ENCODE measurements around the gene HSD17B4. TPM values are rescaled to one million over a fixed set of nuclear protein-coding genes. Genes with fewer than 3 reads are reported as not detected.

HSD17B4 gene
- total RNA-seq, 1 experiment from 2014 or later, result 362 TPM

- TF ChIP-seq E2F4 (CRISPR knock-in tag; IDR thresholded peaks at IDR 0.05; ENCODE audit: borderline replicate concordance, low read depth), result no peak
Measured at GRCh38 chr5:119529811-119530210, 77.5 kb downstream of the HSD17B4 start (continued).

- H3K4me3 Mint-ChIP-seq, result no peak overlapping the region
Measured at GRCh38 chr5:119532637-119533036, 80.3 kb downstream of the HSD17B4 start.

GRCh38 chr5:119537704-119538103 lies 85.4 kb downstream of the HSD17B4 start:
- H3K4me1 Mint-ChIP-seq, result no peaks in the 10 kb centered on the region
- POLR2A ChIA-PET, result no interaction called here
- ATAC-seq (no peak), DNase-seq (ENCODE audit: low spot score) (no peak)
- H3K27ac Mint-ChIP-seq, result no peak overlapping the region
- TF ChIP-seq NFE2L1 (CRISPR knock-in tag; IDR thresholded peaks at IDR 0.05) (no peak), ZNF425 (CRISPR knock-in tag; conservative IDR thresholded peaks at IDR 0.05) (no peak), GTF2I (CRISPR knock-in tag; conservative IDR thresholded peaks at IDR 0.05) (no peak), FOXP4 (CRISPR knock-in tag; IDR thresholded peaks at IDR 0.05) (no peak), TCF7 (CRISPR knock-in tag; IDR thresholded peaks at IDR 0.05; ENCODE audit: low read depth) (no peak), SMAD4 (CRISPR knock-in tag; IDR thresholded peaks at IDR 0.05) (no peak), E2F5 (CRISPR knock-in tag; IDR thresholded peaks at IDR 0.05) (no peak), TP53 (CRISPR knock-in tag; IDR thresholded peaks at IDR 0.05) (no peak), STAT6 (CRISPR knock-in tag; conservative IDR thresholded peaks at IDR 0.05; ENCODE audit: low read depth) (no peak), FOXP1 (CRISPR knock-in tag; IDR thresholded peaks at IDR 0.05; ENCODE audit: borderline replicate concordance) (no peak), ZNF121 (CRISPR knock-in tag; IDR thresholded peaks at IDR 0.05) (no peak), NFATC4 (CRISPR knock-in tag; IDR thresholded peaks at IDR 0.05) (no peak), ATF1 (CRISPR knock-in tag; IDR thresholded peaks at IDR 0.05) (no peak)
- no peaks in the 10 kb centered on the region for H3K27me3 Mint-ChIP-seq (ENCODE audit: low read depth)
- no peak overlapping the region for H3K4me3 Mint-ChIP-seq
- CTCF ChIA-PET, result no interaction called here
- H3K36me3 Mint-ChIP-seq, result peaks cover 54% of the 10 kb centered on the region
- no peaks in the 10 kb centered on the region for H3K9me3 Mint-ChIP-seq

More at GRCh38 chr5:119532637-119533036, 80.3 kb downstream of the HSD17B4 start:
- H3K4me1 Mint-ChIP-seq, result peaks cover 16% of the 10 kb centered on the region
- TF ChIP-seq IRF2 (CRISPR knock-in tag; IDR thresholded peaks at IDR 0.05; ENCODE audit: borderline replicate concordance, low read depth) (no peak), E2F1 (CRISPR knock-in tag; IDR thresholded peaks at IDR 0.05) (no peak), ZNF219 (CRISPR knock-in tag; IDR thresholded peaks at IDR 0.05; ENCODE audit: borderline replicate concordance) (no peak), ZNF671 (CRISPR knock-in tag; IDR thresholded peaks at IDR 0.05) (no peak)
- POLR2A ChIA-PET, result no interaction called here
- H3K27ac Mint-ChIP-seq, result no peak overlapping the region
- ATAC-seq, result no peak
- H3K36me3 Mint-ChIP-seq, result peaks cover 31% of the 10 kb centered on the region
- no peak for DNase-seq (ENCODE audit: low spot score)
- CTCF ChIA-PET, result no interaction called here
- H3K9me3 Mint-ChIP-seq, result no peaks in the 10 kb centered on the region
- H3K27me3 Mint-ChIP-seq (ENCODE audit: low read depth), result no peaks in the 10 kb centered on the region

All from WTC11 (cell line).